Right lobe of liver (tissue), 6 donors: ENCODE measurements around the gene UBE4B. TPM values are rescaled to one million over a fixed set of nuclear protein-coding genes. Genes with fewer than 3 reads are reported as not detected.
A peak's percentile ranks its signal among the peaks of the same experiment; 100 is the strongest.
"Not testable (repeated sequence)": the region's sequence is repeated elsewhere in the genome, so short reads cannot be mapped to it uniquely, and the experiment has no call there.

Experiments
- ATAC-seq, 4 donors: fragments of 200-7000 bp; cut with Tn5 transposase; one replicate each; pipeline ENCODE4 v1.9.1; 2020; ENCODE audit warnings: mild to moderate bottlenecking in 4 of 4, moderate library complexity in 4 of 4
- DNase-seq, 3 donors: peaks; one replicate each; pipeline ENCODE4 v3.0.0-alpha.2; 2020
- H3K27ac ChIP-seq, 3 donors: fragments of 200-600 bp; one replicate each; pipeline ENCODE4 v1.8.0; 2022
- H3K27me3 ChIP-seq, 2 donors: fragments of 200-600 bp; one replicate each; pipeline ENCODE4 v1.8.0; 2022
- H3K36me3 ChIP-seq, 4 donors: fragments of 200-600 bp; sonication (generic) in 1 of 4; one replicate each; pipeline versions ENCODE4 v1.5.1 to v1.8.0; 2017 to 2022; ENCODE audit warnings: control low read depth in 1 of 4
- H3K4me1 ChIP-seq, 4 donors: fragments of 200-600 bp; sonication (generic) in 1 of 4; one replicate each; pipeline versions ENCODE4 v1.5.1 to v1.8.0; 2017 to 2022; ENCODE audit warnings: control low read depth in 1 of 4
- H3K4me3 ChIP-seq, 3 donors: fragments of 200-600 bp; one replicate each; pipeline ENCODE4 v1.8.0; 2022
- H3K9me3 ChIP-seq, 4 donors: fragments of 200-600 bp; sonication (generic) in 1 of 4; one replicate each; pipeline versions ENCODE4 v1.5.1 to v1.8.0; 2017 to 2022; ENCODE audit warnings: control low read depth in 1 of 4
- CTCF ChIP-seq, 4 donors: fragments of 200-600 bp in 3 of 4; fragments of 450-650 bp in 1 of 4; IDR thresholded peaks; one replicate each; pipeline versions ENCODE4 v1.5.1 to v1.8.0; 2016 to 2022; ENCODE audit warnings: antibody characterized with exemption in 4 of 4, mild to moderate bottlenecking in 2 of 4
- POLR2A ChIP-seq: fragments of 450-650 bp; IDR thresholded peaks from one replicate; pipeline ENCODE4 v1.6.1; 2017; ENCODE audit warnings: antibody characterized with exemption, mild to moderate bottlenecking
- WGBS: methylation state at CpG from one replicate; pipeline ENCODE4 v1.1.6; 2018; ENCODE audit warnings: low coverage, low lambda C conversion rate; ENCODE audit not compliant: insufficient coverage; ENCODE audit errors: missing lambda C conversion rate; 5-methylcytosine and 5-hydroxymethylcytosine counted together
- intact Hi-C, 2 donors: fragments of 100-400 bp; cut with DNase I; formaldehyde crosslinking; loops; one replicate each; pipeline versions ENCODE4 v1.11.2 to v1.14.1; 2022
- total RNA-seq, 6 experiments: library from RNA; depleted of rRNA in 2 of 6; stranded (reverse); fragments of >200 nt in 2 of 6; fragmentation: NEBNext Ultra II Directional in 3 of 6; extraction: Animal tissue kit (Norgen Biotek cat#: 25700) in 3 of 6; gene quantifications; one replicate each; pipeline versions ENCODE4 v1.1.0 to v1.2.4, GENCODE V29; 2016 to 2023
- donor health status: DM: no; HTN: yes; CAD: no.
- donor health status: DM: no; HTN: no; CAD: no.
- donor health status: DM: no; HTN: no; CAD: no.
- donor health status: DM: no; HTN: yes; CAD: no.
- donor health status: DM: no; HTN: yes; CAD: no.

The UBE4B gene
- total RNA-seq, 6 experiments from 2014 or later = 11.4 to 27.9 (median 22.6) TPM

DNA sequence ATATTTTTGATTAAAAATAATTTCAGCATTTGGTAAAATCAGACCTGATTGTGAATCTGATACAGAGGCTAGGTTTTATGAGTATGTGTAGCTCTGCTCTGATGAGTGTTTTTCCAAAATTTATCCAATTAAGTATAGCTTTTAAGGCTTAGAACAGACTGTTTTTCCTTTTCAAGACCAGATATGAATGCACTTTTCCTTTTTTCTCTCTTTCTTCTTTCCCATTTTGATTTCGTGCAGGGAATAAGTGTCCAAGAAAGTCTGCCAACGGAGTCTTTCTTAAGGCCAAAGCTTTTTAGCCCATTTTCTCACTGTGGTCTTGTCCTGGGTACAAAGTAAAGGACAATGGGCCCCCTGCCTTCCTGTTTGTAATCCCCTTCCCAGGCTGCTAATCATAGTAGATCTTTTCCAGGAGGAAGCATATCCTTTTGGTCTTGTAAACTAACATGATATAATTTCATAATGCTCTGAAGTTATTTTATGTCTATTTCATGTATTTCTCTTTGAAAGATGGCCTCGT lies 180.5 kb downstream of the UBE4B start:
- no peaks in the 10 kb centered on the region for H3K36me3 ChIP-seq
- no peak overlapping the region for H3K27ac ChIP-seq
- no peaks in the 10 kb centered on the region for H3K9me3 ChIP-seq
- no peak for TF ChIP-seq POLR2A
- TF ChIP-seq CTCF (IDR thresholded peaks at IDR 0.05) = no peak
- H3K4me1 ChIP-seq = peaks cover 0 to 35% (median 10%) of the 10 kb centered on the region in 4 donors
- ATAC-seq = no peak
- intact Hi-C loops = no loop called here
- H3K4me3 ChIP-seq = no peak overlapping the region
- peak in 1 of 3 donors; percentile 9 for DNase-seq
- 62% methylated on average over 3 of the region's 3 CpGs for WGBS
- no peaks in the 10 kb centered on the region for H3K27me3 ChIP-seq

DNA sequence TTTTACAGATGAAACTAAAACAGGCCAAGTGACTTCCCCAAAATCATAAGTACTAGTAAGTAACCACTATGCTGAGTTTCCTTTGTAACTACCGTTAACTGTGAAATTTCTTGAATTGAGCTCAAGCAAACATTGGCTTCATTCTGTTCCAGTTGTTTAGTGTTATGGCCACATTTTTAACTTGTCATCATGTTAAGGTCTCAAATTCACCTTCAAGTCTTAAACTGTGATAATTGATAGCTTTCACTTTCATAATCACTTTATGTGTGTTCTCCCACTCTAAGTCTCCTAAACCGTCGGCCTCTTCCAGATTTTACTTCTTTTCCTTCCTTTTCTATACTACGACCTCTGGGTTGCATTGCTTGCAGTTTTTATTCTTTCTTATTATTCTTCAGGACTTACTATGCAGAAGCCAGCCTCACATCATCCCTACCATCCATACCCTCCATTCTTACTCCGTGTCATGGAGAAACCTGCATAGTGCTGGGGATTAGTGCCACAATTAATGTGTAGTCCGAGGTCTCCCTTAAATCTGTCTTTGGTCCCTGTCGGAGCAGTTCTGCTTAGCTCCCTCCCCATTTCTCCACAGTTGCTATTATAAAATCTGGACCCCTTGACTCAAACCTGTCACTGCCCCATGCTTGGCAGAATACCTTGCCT lies 183.5 kb downstream of the UBE4B start:
- no peaks in the 10 kb centered on the region for H3K36me3 ChIP-seq
- H3K4me1 ChIP-seq = peaks cover 0 to 44% (median 12%) of the 10 kb centered on the region in 4 donors
- TF ChIP-seq POLR2A = no peak
- TF ChIP-seq CTCF (IDR thresholded peaks at IDR 0.05) = no peak
- 52% methylated on average over 7 of the region's 7 CpGs for WGBS
- H3K4me3 ChIP-seq = no peak overlapping the region
- intact Hi-C loops = no loop called here
- DNase-seq (peak in 1 of 3 donors; percentile 19), ATAC-seq (peak in 2 of 4 donors; percentile 8 to 11)
- H3K27ac ChIP-seq = no peak overlapping the region
- H3K27me3 ChIP-seq = no peaks in the 10 kb centered on the region
- H3K9me3 ChIP-seq = no peaks in the 10 kb centered on the region

DNA sequence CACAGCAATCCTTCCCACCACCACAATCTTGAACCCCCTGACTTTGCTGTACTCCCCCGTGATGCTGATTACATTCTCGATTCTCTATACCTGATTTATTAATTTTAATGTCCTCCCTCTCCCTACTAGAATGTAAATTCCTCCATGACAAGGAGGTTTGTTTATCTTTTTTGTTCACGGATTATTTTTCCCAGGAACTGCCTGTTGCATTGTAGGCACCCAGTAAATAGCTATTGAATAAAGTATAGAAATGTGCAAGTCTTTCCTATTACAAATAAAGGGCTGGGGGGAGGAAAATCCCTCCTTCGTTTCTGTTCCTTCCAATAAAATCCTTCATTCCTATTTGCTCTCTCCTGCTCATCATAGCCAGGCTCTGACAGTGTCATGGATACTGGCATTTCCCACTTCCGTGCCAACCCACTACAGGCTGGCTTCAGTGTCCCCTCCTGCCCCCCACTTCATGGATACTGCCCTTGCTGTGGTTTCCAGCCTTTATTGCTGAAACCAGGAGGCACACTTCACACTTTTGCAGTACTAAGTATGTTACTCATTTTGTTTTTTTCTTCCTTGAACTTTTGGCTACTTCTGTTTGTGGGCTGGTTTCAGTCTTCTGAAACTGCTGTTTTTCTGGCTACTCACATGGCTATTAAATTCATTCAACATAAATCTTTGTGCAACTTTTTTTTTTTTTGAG lies 185.1 kb downstream of the UBE4B start:
- no peak for TF ChIP-seq CTCF (IDR thresholded peaks at IDR 0.05)
- TF ChIP-seq POLR2A = no peak
- Histone ChIP-seq H3K27me3 (no peaks in the 10 kb centered on the region), H3K9me3 (no peaks in the 10 kb centered on the region), H3K36me3 (no peaks in the 10 kb centered on the region), H3K27ac (no peak overlapping the region), H3K4me1 (peaks cover 0 to 32% (median 8%) of the 10 kb centered on the region in 4 donors), H3K4me3 (no peak overlapping the region)
- WGBS = 63% methylated on average over 5 of the region's 5 CpGs
- ATAC-seq (peak in 2 of 4 donors; percentile 15 to 22), DNase-seq (no peak)
- intact Hi-C loops = no loop called here

GRCh38 chr1:10220200-10220599 lies 187.4 kb downstream of the UBE4B start:
- no peak for ATAC-seq
- no peak for DNase-seq
- TF ChIP-seq CTCF (IDR thresholded peaks at IDR 0.05) = no peak
- intact Hi-C loops = no loop called here
- peaks cover 0 to 26% (median 4%) of the 10 kb centered on the region in 4 donors for H3K4me1 ChIP-seq
- H3K36me3 ChIP-seq = no peaks in the 10 kb centered on the region
- H3K27me3 ChIP-seq = no peaks in the 10 kb centered on the region
- no peaks in the 10 kb centered on the region for H3K9me3 ChIP-seq
- no peak overlapping the region for H3K27ac ChIP-seq
- H3K4me3 ChIP-seq = no peak overlapping the region

- peaks cover 0 to 22% (median 4%) of the 10 kb centered on the region in 4 donors for H3K4me1 ChIP-seq
- WGBS = 88% methylated on average over 5 of the region's 6 CpGs
- H3K9me3 ChIP-seq, H3K27ac ChIP-seq, H3K4me3 ChIP-seq, H3K36me3 ChIP-seq, intact Hi-C loops, ATAC-seq, H3K27me3 ChIP-seq, DNase-seq: not testable (repeated sequence)
Measured at GRCh38 chr1:10220657-10221056, 187.9 kb downstream of the UBE4B start.
